ENCODE results near the gene CKLF.

CKLF gene

GRCh38 chr16:66539623-66540469 lies 12.5 kb upstream of the CKLF start:
- no peak overlapping the region for H3K4me3 ChIP-seq (ENCODE audit: low read depth, low read length)
- DNase-seq (ENCODE audit: low read depth): no peak
- TF ChIP-seq, protein P1, sequence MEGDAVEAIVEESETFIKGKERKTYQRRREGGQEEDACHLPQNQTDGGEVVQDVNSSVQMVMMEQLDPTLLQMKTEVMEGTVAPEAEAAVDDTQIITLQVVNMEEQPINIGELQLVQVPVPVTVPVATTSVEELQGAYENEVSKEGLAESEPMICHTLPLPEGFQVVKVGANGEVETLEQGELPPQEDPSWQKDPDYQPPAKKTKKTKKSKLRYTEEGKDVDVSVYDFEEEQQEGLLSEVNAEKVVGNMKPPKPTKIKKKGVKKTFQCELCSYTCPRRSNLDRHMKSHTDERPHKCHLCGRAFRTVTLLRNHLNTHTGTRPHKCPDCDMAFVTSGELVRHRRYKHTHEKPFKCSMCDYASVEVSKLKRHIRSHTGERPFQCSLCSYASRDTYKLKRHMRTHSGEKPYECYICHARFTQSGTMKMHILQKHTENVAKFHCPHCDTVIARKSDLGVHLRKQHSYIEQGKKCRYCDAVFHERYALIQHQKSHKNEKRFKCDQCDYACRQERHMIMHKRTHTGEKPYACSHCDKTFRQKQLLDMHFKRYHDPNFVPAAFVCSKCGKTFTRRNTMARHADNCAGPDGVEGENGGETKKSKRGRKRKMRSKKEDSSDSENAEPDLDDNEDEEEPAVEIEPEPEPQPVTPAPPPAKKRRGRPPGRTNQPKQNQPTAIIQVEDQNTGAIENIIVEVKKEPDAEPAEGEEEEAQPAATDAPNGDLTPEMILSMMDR (IDR thresholded peaks at IDR 0.05; ENCODE audit: low read depth, low read length, missing control alignments): no peak

DNA sequence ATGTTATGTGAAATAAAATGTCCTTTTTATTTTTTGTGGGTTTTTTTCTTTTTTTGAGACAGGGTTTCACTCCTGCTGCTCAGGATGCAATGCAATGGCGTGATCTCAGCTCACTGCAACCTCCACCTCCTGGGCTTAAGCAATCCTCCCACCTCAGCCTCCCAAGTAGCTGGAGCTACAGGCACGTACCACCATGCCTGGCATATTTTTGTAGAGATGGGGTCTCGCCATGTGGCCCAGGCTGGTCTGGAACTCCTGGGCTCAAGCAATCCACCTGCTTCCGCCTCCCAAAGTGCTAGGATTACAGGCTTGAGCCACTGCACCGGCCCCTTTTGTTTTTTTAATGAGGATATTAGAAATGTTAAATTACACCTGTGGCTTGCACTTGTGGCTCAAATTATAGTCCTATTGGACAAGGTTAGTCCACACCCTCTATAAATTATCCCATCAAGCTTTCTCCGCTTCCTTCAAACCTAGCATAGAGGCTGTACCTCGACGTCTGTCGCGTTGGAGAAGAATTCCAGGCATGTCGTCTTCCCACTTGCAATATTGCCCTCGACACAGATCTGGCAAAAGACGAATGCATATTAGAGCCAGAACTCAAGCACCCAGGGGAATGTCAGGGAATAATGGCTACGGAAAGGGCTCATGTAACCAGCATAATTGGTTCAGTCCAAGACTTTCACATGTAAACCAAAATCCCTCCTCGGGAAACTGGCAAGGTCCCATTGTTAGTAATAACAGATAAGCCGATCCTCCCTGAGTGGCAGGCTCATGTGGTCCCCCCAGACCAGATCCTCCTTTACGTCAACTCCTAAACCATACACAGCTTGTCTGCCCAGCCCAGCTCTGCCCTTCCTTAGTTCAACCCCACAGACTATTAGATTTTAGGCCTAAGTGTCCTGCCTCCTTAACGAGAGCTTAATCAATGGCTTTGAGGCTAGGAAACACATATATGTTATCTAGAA lies 10.7 kb upstream of the CKLF start:
- no peak overlapping the region for H3K4me3 ChIP-seq (ENCODE audit: low read depth, low read length)
- DNase-seq (ENCODE audit: low read depth): no peak
- TF ChIP-seq, protein P1 (IDR thresholded peaks at IDR 0.05; ENCODE audit: low read depth, low read length, missing control alignments): no peak

- no peak for DNase-seq (ENCODE audit: low read depth)
- H3K4me3 ChIP-seq (ENCODE audit: low read depth, low read length): no peak overlapping the region
- TF ChIP-seq, protein P1 (IDR thresholded peaks at IDR 0.05; ENCODE audit: low read depth, low read length, missing control alignments): no peak
Observed at GRCh38 chr16:66542396-66542795, 10.0 kb upstream of the CKLF start.

DNA sequence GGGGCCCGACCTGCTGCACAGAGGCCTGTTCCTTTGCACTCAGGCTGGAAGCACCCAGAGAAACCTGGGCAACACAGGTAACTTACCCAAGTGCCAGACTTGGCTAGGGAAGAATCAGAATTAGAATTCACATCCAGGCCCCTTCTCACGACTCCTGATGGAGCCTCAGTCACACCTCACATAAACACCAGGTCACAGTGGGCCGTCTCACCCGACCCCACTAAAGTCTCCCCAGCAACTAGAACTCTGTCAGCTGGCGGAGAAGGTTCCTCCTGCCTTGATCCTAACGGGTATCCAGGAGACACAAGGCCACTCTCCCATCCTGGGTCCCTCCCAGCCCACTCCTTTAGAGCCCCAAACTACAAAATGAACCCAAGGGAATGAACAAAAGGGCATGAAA lies 8.8 kb upstream of the CKLF start:
- DNase-seq (ENCODE audit: low read depth): no peak
- TF ChIP-seq, protein P1 (IDR thresholded peaks at IDR 0.05; ENCODE audit: low read depth, low read length, missing control alignments): no peak
- H3K4me3 ChIP-seq (ENCODE audit: low read depth, low read length): no peak overlapping the region

- no peak overlapping the region for H3K4me3 ChIP-seq (ENCODE audit: low read depth, low read length)
- DNase-seq (ENCODE audit: low read depth): no peak
- TF ChIP-seq, protein P1 (IDR thresholded peaks at IDR 0.05; ENCODE audit: low read depth, low read length, missing control alignments): no peak
Observed at GRCh38 chr16:66544016-66544757, 8.2 kb upstream of the CKLF start.

DNA sequence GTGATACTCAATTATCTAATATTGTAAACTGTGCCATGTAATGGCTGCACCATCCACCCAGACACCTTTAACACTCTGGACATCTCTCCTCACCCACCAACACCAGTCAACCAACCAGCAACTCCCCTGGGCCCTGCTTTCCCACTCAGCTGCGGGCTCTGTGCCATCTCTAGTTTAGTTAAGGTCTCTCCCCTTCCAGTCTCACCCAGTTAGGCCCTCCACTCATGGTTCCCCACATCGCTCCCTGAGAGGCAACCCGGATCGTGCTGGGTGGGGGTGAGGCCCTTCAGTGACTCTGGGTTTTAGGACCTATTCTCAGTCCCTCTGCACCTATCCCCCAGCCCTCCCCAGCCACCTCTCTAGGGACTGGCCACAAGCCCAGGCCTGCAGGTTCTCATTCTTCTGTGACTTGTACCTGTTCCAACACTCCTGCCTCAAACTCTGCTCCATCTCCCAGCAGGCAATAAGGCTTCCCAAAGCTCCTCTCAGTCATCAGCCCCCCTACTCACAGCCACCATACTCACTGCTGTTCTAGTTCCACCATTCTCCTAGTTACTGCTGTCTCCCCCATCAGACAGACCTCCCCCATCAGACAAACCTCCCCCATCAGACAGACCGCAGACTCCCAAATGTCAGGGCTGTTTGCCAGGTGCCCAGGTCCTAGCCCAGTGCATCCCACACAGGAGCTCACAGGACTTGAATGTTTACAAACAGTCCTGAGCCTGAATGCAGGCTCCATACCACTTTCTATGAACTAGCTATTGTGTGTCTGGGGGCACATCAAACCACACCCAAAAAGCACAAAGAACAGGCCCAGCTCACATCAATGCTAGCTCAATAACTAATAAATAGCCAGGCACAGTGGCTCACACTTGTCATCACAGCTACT lies 5.0 kb upstream of the CKLF start:
- no peak for DNase-seq (ENCODE audit: low read depth)
- TF ChIP-seq, protein P1 (IDR thresholded peaks at IDR 0.05; ENCODE audit: low read depth, low read length, missing control alignments): no peak
- no peak overlapping the region for H3K4me3 ChIP-seq (ENCODE audit: low read depth, low read length)
